HG02981 (cell line): ENCODE data around the gene OR6B1.

Experiments
- ATAC-seq: cut with Tn5 transposase; IDR thresholded peaks from one replicate; pipeline ENCODE4 v1.9.1; 2021; ENCODE audit warnings: mild to moderate bottlenecking, moderate library complexity; ENCODE audit not compliant: unreplicated experiment

The OR6B1 gene

GRCh38 chr7:144000020-144000419 lies at the start of gene OR6B1:
OR6B1 (plus strand) TSS chr7:144000320; CDS start chr7:144003997, 3,677 bp downstream.
- ATAC-seq = no peak

- no peak for ATAC-seq
Observed at GRCh38 chr7:143953421-143953820, 46.7 kb upstream of the OR6B1 start.

GRCh38 chr7:143954135-143954534 lies 46.0 kb upstream of the OR6B1 start:
- no peak for ATAC-seq

GRCh38 chr7:143954544-143954943 lies 45.6 kb upstream of the OR6B1 start, which contains the start of gene OR2F1:
OR2F1 (plus strand) TSS chr7:143954844; CDS start chr7:143959971, 5,127 bp downstream.
- ATAC-seq = no peak

GRCh38 chr7:143958781-143959180 lies 41.3 kb upstream of the OR6B1 start:
- ATAC-seq = no peak

GRCh38 chr7:143960813-143961610 lies 39.1 kb upstream of the OR6B1 start:
- ATAC-seq = no peak

GRCh38 chr7:143965280-143965679 lies 34.8 kb upstream of the OR6B1 start:
- no peak for ATAC-seq

- ATAC-seq = no peak
Observed at GRCh38 chr7:143967398-143967797, 32.7 kb upstream of the OR6B1 start.

- no peak for ATAC-seq
Observed at GRCh38 chr7:143973870-143974416, 26.2 kb upstream of the OR6B1 start.

- ATAC-seq = no peak
Observed at GRCh38 chr7:143974459-143974858, 25.7 kb upstream of the OR6B1 start.

- ATAC-seq = no peak
Observed at GRCh38 chr7:143975617-143976016, 24.5 kb upstream of the OR6B1 start.

- no peak for ATAC-seq
Observed at GRCh38 chr7:143978585-143978984, 21.5 kb upstream of the OR6B1 start.

- ATAC-seq = no peak
Observed at GRCh38 chr7:143979359-143979758, 20.8 kb upstream of the OR6B1 start.

GRCh38 chr7:143979998-143980397 lies 20.1 kb upstream of the OR6B1 start:
- ATAC-seq = no peak

- no peak for ATAC-seq
Observed at GRCh38 chr7:143980746-143981510, 19.2 kb upstream of the OR6B1 start.

- no peak for ATAC-seq
Observed at GRCh38 chr7:143983960-143984359, 16.2 kb upstream of the OR6B1 start.

GRCh38 chr7:143987513-143987912 lies 12.6 kb upstream of the OR6B1 start:
- ATAC-seq = no peak

GRCh38 chr7:143988976-143989745 lies 11.0 kb upstream of the OR6B1 start:
- no peak for ATAC-seq

GRCh38 chr7:143992670-143993069 lies 7.5 kb upstream of the OR6B1 start:
- ATAC-seq = no peak

GRCh38 chr7:143993924-143994323 lies 6.2 kb upstream of the OR6B1 start:
- no peak for ATAC-seq

- ATAC-seq = no peak
Observed at GRCh38 chr7:144001543-144001942, 1.4 kb downstream of the OR6B1 start.
